GM18909 (cell line): ENCODE data around the gene CD27.
"Not testable (repeated sequence)": the region's sequence is repeated elsewhere in the genome, so short reads cannot be mapped to it uniquely, and the experiment has no call there.

Experiments used
- ATAC-seq: cut with Tn5 transposase; IDR thresholded peaks from one replicate; pipeline ENCODE4 v1.9.1; 2021; ENCODE audit warnings: mild to moderate bottlenecking; ENCODE audit not compliant: unreplicated experiment, poor library complexity

The CD27 gene

GRCh38 chr12:6477601-6478377, 33.0 kb downstream of the CD27 start:
- not testable (repeated sequence) for ATAC-seq

DNA sequence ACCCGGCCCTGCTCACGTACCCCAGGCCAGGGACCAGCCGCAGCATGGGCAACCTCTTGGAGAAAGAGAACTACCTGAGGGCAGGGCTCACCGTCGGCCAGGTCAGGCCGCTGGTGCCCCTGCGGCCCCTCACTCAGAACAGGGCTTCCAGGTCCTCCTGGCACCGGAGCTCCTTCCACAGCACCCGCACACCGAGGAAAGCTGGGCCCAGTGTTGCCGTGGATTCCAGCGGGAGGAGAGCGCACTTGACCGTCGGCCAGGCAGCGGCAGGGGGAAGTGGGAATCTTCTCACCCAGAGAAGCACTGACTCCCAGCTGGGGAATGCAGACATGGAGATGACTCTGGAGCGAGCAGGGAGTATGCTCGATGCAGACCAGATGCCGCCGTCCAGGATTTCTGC, 33.7 kb downstream of the CD27 start:
- no peak for ATAC-seq

GRCh38 chr12:6488240-6488639, 43.5 kb downstream of the CD27 start:
- ATAC-seq = no peak

DNA sequence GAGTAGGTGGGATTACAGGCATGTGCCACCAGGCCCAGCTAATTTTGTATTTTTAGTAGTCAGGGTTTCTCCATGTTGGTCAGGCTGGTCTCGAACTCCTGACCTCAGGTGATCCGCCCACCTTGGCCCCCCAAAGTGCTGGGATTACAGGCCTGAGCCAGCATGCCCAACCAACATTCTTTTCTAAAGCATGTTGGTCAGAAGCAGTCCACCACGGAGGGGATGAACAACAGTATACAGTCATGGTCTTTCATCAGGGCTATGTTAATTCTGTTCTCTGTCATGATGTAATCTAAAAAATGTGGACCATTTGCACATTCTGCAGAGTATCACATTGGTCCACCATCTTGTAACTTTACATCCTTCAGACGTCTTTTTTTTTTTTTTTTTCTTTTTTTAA, 44.7 kb downstream of the CD27 start:
- ATAC-seq = no peak

DNA sequence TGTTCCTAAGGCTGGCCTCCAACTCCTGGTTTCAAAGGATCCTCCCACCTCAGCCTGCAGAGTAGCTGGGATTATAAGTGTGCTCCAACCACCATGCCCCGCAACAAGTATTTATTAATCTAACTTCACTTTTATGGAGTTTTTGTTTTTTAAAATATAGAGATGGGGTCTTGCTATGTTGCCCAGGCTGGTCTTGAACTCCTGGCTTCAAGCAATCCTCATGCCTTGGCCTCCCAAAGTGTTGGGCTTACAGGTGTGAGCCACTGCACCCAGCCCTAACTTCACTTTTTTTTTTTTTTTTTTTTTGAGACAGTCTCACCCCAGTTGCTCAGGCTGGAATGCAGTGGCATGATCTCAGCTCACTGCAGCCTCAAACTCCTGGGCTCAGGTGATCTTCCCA, 45.9 kb downstream of the CD27 start:
- ATAC-seq = not testable (repeated sequence)

GRCh38 chr12:6492838-6493496, 48.2 kb downstream of the CD27 start, which contains the start of gene MRPL51:
Gene MRPL51 (minus strand): TSS chr12:6493262. CDS start chr12:6493136, 126 bp downstream.
- peak; percentile 75 for ATAC-seq

GRCh38 chr12:6493497-6494257, 48.9 kb downstream of the CD27 start, which contains the start of gene NCAPD2:
Gene NCAPD2 (plus strand): TSS chr12:6494102. CDS start chr12:6495099, 997 bp downstream.
- peak; percentile 89 for ATAC-seq

DNA sequence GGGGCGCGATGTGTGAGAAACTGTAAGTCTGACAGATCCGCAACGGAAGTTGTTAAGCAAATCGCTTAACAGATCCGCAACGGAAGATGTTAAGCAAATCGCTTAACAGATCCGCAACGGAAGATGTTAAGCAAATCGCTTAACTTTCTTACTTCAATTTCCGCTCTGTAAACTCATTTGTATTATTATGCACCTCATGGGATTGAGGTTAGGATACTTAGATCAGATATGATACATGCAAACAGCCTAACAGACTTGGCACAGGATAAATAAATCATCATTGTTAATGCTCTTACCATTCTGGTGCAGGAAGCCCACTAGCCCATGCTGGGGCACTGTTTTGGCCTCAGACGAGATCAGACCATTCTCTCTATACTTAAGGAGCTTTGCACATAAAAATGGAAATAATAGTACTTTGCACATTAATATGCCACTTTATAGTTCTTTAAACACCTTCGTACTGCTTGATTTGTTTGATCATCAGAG, 49.5 kb downstream of the CD27 start:
- no peak for ATAC-seq

DNA sequence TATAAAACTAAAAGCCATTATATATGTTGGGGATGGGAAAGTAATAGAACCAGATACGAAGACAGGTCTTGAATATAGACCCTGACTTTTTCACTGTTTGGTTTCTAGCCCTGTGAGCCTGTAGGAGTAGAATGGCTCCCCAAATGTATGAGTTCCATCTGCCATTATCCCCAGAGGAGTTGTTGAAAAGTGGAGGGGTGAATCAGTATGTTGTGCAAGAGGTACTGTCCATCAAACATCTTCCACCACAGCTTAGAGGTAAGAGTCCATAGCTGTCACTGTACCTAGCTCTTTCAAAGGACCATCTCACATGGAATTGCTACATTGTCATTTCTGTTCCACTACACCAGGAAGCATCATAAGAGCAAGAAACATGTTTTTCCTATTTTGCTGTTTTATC, 50.2 kb downstream of the CD27 start:
- ATAC-seq = no peak

DNA sequence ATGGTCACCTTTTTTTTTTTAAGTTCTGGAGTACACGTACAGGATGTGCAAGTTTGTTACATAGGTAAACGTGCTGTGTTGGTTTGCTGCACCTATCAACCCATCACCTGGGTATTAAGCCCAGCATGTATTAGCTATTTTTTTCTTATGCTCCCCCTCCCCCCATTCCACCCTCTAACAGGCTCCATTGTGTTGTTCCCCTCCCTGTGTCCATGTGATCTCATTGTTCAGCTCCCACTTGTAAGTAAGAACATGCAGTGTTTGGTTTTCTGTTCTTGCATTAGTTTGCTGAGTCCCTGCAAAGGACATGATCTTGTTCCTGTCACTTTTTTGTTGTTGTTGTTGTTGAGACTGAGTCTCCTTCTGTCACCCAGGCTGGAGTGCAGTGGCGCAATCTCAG, 52.5 kb downstream of the CD27 start:
- not testable (repeated sequence) for ATAC-seq

- no peak for ATAC-seq
Observed at GRCh38 chr12:6500466-6500865, 55.7 kb downstream of the CD27 start.
